ENCODE results near the gene CXCR6. TPM values are rescaled to one million over a fixed set of nuclear protein-coding genes. Genes with fewer than 3 reads are reported as not detected.

CXCR6 gene
- total and polyA plus RNA-seq, 7 donors: 0.36 to 3.3 (median 0.72) TPM; not detected in 3

DNA sequence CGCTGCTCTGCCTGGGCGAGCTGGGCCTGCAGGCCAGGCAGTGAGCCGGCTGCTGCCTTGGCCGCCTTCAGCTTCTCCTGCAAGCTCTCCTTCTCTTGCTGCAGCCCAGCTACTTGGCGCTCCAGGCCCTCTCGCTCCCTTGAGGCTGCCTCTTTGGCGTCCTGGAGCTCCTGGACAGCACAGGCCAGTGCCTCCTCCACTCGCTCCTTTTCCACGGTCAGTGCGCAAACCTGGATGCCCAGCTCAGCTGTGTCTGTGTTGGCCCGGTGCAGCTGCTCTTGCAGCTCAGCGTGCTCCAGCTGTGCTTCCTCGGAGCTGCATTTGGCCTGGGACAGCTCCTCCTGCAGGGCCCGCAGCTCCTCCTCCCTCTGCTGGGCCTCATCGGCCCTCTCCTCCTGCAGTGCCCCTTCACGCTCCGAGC is 23.1 kb downstream of the CXCR6 start:
- no peak for TF ChIP-seq EP300 (IDR thresholded peaks at IDR 0.05)
- TF ChIP-seq, protein P1, sequence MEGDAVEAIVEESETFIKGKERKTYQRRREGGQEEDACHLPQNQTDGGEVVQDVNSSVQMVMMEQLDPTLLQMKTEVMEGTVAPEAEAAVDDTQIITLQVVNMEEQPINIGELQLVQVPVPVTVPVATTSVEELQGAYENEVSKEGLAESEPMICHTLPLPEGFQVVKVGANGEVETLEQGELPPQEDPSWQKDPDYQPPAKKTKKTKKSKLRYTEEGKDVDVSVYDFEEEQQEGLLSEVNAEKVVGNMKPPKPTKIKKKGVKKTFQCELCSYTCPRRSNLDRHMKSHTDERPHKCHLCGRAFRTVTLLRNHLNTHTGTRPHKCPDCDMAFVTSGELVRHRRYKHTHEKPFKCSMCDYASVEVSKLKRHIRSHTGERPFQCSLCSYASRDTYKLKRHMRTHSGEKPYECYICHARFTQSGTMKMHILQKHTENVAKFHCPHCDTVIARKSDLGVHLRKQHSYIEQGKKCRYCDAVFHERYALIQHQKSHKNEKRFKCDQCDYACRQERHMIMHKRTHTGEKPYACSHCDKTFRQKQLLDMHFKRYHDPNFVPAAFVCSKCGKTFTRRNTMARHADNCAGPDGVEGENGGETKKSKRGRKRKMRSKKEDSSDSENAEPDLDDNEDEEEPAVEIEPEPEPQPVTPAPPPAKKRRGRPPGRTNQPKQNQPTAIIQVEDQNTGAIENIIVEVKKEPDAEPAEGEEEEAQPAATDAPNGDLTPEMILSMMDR (IDR thresholded peaks at IDR 0.05): no peak
- TF ChIP-seq POLR2A (IDR thresholded peaks at IDR 0.05): no peak
- no peak for TF ChIP-seq POLR2AphosphoS5 (IDR thresholded peaks at IDR 0.05)
- intact Hi-C loops (cut with DNase I): no loop called here
- Histone ChIP-seq H3K27ac (peak overlapping the region in 2 of 4 donors; percentile 56 to 81), H3K9me3 (no peaks in the 10 kb centered on the region), H3K4me3 (no peak overlapping the region), H3K27me3 (no peaks in the 10 kb centered on the region), H3K36me3 (peaks cover 46 to 93% (median 73%) of the 10 kb centered on the region in 4 donors), H3K4me1 (peaks cover 0 to 55% (median 28%) of the 10 kb centered on the region in 4 donors)
- 85 to 94% methylated on average over 17 of the region's 17 CpGs for WGBS, 2 donors
- no peak for DNase-seq

DNA sequence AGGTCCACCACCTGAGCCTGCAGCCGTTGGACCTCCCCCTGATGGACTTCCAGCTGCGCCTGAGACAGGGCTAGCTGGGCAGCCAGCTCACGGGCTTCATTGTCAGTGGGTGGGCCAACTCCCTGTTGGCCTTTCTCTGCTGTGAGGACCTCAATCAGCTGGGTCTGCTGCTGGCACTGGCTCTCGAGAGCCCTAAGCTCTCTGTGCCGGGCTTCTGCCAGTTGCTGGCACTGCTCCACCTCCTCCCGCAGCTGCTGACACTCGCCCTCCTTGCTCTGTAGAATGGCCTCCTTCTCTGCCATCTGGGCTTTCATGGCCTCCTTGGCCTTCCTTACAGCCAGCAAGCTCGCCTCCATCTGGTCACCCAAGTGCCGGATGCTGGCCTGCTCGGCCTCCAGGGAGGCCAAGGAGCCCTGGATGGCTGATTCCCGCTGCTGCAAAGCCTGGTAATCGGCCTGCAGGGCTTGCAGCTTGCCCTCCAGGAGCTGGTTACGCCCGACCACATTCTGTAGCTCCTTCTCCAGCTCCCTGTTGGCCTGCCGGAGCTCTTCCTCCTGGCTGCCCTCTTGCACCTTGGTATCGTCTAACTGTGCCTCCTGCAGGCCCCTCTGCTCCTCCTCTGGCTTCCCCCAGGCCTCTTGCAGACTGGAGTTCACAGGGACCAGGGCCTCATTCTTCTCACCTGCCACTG is 23.8 kb downstream of the CXCR6 start:
- H3K27me3 ChIP-seq: no peaks in the 10 kb centered on the region
- no peak for DNase-seq
- intact Hi-C loops (cut with DNase I): no loop called here

GRCh38 chr3:45967724-45968123 is 24.5 kb downstream of the CXCR6 start:
- peak; percentile 78 for DNase-seq
- Histone ChIP-seq H3K4me3 (no peak overlapping the region), H3K27me3 (no peaks in the 10 kb centered on the region), H3K27ac (peak overlapping the region in 3 of 4 donors; percentile 43 to 81 (median 56)), H3K9me3 (no peaks in the 10 kb centered on the region), H3K36me3 (peaks cover 34 to 79% (median 61%) of the 10 kb centered on the region in 4 donors), H3K4me1 (peaks cover 0 to 67% (median 37%) of the 10 kb centered on the region in 4 donors)
- intact Hi-C loops (cut with DNase I): no loop called here
- WGBS, 2 donors: 77 to 88% methylated on average over 8 of the region's 8 CpGs
- TF ChIP-seq POLR2A (IDR thresholded peaks at IDR 0.05): no peak
- peak in 3 of 4 donors; percentile 5 to 32 (median 12) for TF ChIP-seq POLR2AphosphoS5 (IDR thresholded peaks at IDR 0.05)

More for the DNA sequence above, 23.8 kb downstream of the CXCR6 start:
- Histone ChIP-seq H3K4me1 (peaks cover 0 to 62% (median 31%) of the 10 kb centered on the region in 4 donors), H3K4me3 (no peak overlapping the region), H3K27ac (peak overlapping the region in 3 of 4 donors; percentile 43 to 81 (median 56)), H3K36me3 (peaks cover 39 to 86% (median 67%) of the 10 kb centered on the region in 4 donors), H3K9me3 (no peaks in the 10 kb centered on the region)
- no peak for TF ChIP-seq POLR2AphosphoS5 (IDR thresholded peaks at IDR 0.05)
- TF ChIP-seq POLR2A (IDR thresholded peaks at IDR 0.05): no peak
- 88 to 93% methylated on average over 16 of the region's 16 CpGs for WGBS, 2 donors

DNA sequence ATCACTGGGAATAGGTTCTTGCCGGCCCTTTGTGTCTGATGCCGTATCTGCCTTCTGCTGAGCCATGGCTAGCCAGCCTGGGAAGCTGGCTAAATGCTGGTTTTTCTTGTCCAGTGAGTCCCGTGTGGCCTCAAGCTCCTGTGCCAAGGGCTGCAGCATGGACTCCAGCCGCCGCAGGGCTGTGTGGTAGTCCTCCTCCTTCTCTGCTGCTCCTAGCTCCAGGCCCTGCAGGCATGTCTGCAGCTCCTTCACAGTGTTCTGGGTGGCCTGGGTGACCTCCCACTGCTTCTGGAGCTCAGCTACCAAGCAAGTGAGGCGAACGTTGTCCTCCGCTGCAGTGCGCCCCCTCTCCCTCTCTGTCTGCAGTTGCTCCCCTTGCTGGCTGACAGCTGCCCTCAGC is 24.9 kb downstream of the CXCR6 start:
- H3K4me3 ChIP-seq: no peak overlapping the region
- intact Hi-C loops (cut with DNase I): no loop called here
- H3K36me3 ChIP-seq: peaks cover 30 to 75% (median 57%) of the 10 kb centered on the region in 4 donors
- peak overlapping the region in 3 of 4 donors; percentile 43 to 81 (median 56) for H3K27ac ChIP-seq
- no peaks in the 10 kb centered on the region for H3K9me3 ChIP-seq
- no peak for DNase-seq
- 90 to 92% methylated on average over 9 of the region's 9 CpGs for WGBS, 2 donors
- no peak for TF ChIP-seq POLR2AphosphoS5 (IDR thresholded peaks at IDR 0.05)
- TF ChIP-seq, protein P1 (IDR thresholded peaks at IDR 0.05): no peak
- no peak for TF ChIP-seq EP300 (IDR thresholded peaks at IDR 0.05)
- TF ChIP-seq POLR2A (IDR thresholded peaks at IDR 0.05): no peak
- H3K27me3 ChIP-seq: no peaks in the 10 kb centered on the region
- H3K4me1 ChIP-seq: peaks cover 0 to 71% (median 41%) of the 10 kb centered on the region in 4 donors

DNA sequence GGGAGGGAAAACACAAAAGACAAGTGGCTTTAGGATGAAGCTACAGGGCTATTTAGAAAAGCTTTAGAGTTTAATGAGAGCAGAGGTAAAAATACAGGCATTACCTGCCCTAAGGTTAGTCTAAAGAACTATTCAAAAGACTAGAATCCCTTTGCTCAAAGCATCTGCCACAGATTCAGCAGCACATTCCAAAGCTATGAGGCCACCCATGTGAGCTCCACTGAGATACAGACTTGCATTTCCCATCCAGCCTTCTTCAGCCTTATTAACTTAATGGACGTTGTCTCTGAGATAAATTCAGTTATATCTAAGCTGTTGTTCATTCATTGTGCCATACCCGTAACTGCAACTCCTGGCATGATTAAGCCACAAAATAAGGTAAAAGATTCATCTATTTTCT is 25.4 kb downstream of the CXCR6 start:
- H3K27ac ChIP-seq: peak overlapping the region in 3 of 4 donors; percentile 43 to 81 (median 56)
- intact Hi-C loops (cut with DNase I): no loop called here

More for the DNA sequence above, 25.4 kb downstream of the CXCR6 start:
- Histone ChIP-seq H3K27me3 (no peaks in the 10 kb centered on the region), H3K9me3 (no peaks in the 10 kb centered on the region), H3K4me3 (no peak overlapping the region), H3K36me3 (peaks cover 27 to 71% (median 52%) of the 10 kb centered on the region in 4 donors), H3K4me1 (peaks cover 0 to 77% (median 45%) of the 10 kb centered on the region in 4 donors)
- no peak for DNase-seq
- TF ChIP-seq EP300 (IDR thresholded peaks at IDR 0.05) (no peak), POLR2A (IDR thresholded peaks at IDR 0.05) (no peak), POLR2AphosphoS5 (IDR thresholded peaks at IDR 0.05) (no peak)
- TF ChIP-seq, protein P1 (IDR thresholded peaks at IDR 0.05): no peak
- WGBS, 2 donors: 84 to 95% methylated on average over 2 of the region's 2 CpGs
